Stimulated activated CD8-positive, alpha-beta memory T cell treated with anti-CD3 and anti-CD28 coated beads, Interleukin-12 subunit alpha, Interleukin-12 subunit beta, amount 100 ng/mL, for 24 hours (primary cell): Measurements from ENCODE around the gene LRP8.
A peak's percentile ranks its signal among the peaks of the same experiment; 100 is the strongest.

Experiments
- DNase-seq: peaks from one replicate; pipeline ENCODE4 v3.0.0-alpha.2; 2020; ENCODE audit errors: extremely low read depth

Gene LRP8

GRCh38 chr1:53305650-53306049, 22.2 kb downstream of the LRP8 start:
- DNase-seq = no peak

- no peak for DNase-seq
These were observed 23.3 kb downstream of the LRP8 start for GRCh38 chr1:53304527-53304926.

DNA sequence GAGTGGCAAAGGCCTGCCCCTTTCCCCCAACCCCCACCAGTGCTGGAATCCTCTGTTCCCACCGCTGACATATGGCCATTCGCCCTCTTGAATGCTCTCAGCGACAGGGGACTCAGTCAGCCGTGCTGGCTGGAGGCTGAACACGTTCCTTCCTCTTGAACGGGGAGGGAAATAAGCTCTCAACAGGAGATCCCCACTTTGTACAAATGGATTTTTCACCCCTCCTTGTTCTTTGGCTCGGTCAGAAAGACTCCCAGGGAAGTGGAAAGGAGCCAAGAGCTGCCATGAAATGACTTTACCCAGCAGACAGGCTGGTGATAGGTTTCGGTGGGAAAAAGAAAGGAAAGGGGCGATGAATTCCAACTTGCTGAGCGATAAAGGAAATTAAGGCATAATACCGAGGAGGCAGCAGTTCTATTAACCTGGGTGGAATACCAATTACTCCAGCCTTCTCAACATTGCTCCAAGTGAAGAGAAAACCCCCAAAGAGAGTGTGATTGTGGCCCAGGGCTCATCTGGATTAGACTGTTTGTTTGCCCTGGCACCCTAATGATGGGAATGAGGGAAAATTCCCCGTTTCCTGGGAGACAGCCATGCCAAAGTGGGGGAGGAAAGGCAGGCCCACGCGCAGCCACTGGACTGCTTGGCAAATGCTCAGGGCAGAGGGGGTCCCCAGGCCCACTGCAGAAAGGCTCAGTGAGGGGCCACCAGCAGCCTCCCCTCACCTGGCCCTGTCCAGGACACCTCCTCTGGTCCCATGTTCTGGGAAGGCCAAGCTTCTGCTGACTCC, 23.9 kb downstream of the LRP8 start:
- no peak for DNase-seq

DNA sequence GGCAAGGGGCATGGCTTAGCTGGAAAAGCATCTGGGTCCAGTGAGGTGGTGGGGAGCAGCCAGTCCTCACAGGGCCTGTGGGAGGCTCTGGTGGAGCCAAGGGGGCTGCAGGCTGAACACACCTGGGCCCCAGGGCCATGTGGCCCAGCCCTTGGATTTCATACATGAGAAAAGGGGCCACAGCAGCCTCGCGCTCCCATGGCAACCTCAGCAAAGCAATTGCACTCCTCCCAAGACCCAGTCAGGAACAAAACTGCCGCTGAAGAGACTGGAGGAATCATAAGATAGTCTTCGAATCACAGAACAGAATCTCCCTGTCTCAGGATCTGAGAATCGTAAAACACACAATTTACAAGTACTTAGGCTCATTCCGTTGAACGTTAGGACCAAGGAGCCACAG, 24.6 kb downstream of the LRP8 start:
- no peak for DNase-seq

- DNase-seq = no peak
These were observed 28.6 kb downstream of the LRP8 start for GRCh38 chr1:53299233-53299632.

GRCh38 chr1:53298045-53298637, 29.7 kb downstream of the LRP8 start:
- DNase-seq = no peak

GRCh38 chr1:53297195-53297594, 30.7 kb downstream of the LRP8 start:
- no peak for DNase-seq

GRCh38 chr1:53296117-53296749, 31.6 kb downstream of the LRP8 start:
- no peak for DNase-seq

DNA sequence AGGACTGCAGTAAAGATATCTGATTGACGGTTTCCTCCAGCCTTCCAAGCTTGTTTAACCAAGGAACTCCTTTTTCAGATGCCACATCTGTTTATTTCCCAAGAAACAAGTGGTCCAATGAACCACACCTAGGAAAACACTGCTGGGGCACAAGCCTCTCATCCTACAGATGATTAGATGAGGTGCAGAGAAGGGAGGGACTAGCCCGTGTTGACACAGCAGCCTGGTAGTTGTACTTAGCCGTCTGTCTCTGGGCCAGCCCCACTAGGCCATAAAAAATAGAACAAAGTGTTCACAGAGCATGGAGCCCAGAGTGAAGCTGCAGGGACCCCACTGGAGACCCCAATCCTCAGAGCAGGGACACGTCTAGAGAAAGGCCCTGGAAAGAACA, 32.1 kb downstream of the LRP8 start:
- no peak for DNase-seq

GRCh38 chr1:53295295-53295694, 32.6 kb downstream of the LRP8 start:
- no peak for DNase-seq

DNA sequence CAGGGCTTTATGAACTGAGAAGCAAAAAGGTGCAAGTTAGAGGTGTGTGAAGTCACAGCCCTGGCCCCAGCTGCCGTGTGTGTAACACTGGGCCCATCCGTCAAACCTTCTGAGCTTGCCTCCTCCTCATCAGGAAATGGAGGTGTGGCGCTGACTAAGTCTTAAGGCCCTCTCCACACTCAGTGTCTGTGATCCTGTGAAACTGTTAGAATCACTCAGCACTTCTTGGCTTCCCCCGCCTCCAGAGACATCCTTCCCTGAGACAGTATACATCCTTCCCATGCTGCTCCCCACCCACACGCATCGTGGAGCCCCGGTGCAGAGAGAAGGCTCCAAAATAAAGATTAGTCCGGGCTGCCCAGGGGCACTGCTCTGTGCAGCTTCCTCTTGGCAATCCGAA, 33.3 kb downstream of the LRP8 start:
- peak; percentile 5 for DNase-seq

- no peak for DNase-seq
These were observed 33.8 kb downstream of the LRP8 start for GRCh38 chr1:53294061-53294460.

- DNase-seq = no peak
These were observed 34.7 kb downstream of the LRP8 start for GRCh38 chr1:53293123-53293522.

DNA sequence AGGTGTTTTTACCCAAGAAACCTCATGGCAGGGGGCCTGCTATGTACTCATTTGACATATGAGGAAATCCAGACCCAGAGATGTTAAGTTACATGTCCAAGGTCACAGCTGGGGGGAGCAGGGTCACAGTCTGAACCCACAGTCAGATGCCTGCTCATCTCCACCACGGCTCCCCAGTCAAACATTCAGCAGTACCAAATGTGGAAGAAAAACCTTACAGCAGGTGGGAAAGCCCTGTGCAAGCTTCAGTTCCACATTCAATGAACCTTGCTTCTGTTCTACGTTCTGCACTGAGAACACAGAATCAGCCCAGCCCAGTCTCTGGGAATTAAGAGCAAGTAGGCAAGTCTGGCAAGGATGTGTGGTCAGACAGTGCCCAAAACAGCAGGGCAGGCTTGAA, 35.2 kb downstream of the LRP8 start:
- no peak for DNase-seq

- no peak for DNase-seq
These were observed 36.3 kb downstream of the LRP8 start for GRCh38 chr1:53291574-53291973.

DNA sequence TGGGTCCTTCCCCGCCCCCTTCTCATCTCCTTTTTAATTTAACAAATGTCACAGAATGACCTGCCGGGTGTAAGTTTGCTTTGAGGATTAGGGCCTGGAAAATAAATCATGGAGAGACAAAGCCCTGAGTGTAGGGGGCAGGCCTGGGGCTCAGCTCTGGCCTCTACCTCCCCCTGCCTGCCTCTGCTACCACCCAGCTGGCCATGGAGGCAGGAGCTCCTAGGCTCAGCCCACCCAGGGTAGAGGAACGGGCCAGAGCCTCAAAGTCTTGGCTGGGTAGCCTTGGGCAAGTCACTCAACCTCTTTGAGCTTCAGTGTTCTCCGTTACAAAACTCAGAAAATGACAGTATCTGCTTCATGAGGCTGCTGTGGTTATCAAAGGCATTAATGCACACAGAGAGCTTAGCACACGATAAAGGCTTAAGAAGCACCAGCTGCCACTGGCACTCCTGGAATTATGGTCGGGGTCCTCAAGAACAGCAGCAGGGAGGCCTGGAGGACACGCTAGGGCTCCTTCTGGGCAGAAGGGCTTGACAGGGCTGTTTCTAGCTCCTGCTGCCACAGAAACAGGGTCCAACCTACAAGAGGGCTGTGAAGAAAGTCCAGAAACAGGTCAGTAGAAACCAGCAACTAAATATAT, 39.0 kb downstream of the LRP8 start:
- no peak for DNase-seq

DNA sequence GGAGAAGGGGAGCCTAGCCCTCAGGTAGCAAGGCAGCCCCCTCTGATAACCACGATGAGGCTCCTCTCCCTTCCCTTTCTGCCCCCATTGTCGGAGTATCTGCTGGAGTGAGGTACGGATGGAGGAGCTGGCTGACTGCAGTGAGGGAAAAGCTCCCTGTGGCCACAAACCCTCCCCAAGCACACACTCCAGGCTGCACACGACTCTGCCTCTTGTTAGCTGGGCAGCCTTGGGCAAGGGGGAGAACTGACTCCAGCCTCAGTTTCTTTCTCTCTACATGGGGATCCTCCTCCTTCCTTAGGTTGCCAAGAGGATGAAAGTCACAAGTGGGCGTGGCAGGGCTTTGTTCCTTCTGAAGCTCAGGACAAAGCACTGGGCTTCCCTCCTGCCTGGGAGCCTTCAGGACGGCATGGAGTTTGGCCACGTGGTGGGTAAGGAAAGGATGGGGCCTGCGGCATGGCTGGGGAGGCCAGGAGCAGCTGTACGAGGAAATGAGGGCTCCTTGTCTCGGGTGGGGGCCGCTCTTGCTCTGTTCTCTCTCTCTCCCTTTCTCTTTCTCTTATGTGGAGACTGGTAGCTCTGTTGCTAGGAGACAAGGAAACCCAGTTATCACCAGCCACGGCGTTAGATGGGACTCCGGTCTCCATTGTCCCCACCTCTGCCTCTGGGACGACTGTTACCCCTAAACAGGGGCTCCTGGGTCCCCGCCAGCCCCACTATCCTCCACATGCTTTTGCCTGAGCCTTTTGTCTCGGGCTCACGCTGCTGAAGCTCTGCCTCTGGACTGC, 39.7 kb downstream of the LRP8 start:
- no peak for DNase-seq

DNA sequence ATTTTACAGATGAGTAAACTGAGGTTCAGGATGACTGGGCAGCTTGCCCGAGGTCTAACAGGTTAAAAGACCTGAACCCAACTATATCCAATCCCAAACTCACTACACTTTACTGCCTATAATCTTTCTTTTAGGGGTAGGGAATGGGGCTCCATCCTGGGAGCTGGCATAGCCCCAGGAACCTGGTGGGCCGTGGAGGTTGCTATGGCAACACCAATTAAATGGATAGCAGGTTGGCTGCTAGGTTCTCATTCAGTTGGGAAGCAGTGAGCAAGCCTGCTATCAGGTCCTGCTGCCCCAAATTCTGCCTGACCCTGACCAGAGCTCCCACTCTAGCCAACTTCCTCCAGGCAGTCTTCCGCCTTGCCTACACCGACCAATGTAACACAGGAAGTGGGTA, 40.9 kb downstream of the LRP8 start:
- DNase-seq = no peak

DNA sequence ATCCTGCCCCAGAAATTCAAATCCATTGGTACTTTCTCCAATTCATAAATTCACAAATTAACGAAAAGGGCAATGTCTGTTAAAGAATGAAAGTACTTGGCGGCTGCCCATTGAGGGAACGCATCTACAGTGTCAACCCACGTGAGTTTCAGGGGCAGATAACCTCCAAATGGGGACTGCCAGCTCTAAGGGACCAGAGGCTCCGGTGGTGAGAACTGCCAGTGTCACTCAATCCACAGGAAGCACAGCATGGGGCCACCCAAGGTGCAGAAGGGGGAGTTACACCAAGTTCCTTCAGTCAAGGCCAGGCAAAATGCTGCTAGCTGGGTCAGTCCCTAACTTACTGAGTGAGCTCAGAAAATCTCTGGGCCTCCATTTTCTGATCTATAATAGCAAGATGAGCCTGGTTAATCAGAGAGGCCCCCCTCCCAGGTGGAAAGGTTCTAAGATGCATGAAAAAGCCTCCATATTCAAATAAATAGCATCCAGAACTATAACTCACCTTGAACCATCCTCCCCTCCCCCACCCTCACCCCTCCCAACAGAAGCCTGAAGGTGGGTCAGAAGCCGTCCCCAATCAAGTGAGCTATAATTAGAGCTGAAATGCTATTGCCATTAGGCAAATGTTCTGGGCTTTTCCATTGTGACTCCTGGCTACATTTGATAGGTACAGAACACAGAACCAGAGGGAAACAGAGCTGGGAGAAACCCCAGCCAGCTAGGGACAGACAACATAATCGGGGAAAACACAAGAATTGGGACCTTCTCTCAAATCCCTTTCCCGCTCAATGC, 41.7 kb downstream of the LRP8 start:
- no peak for DNase-seq

DNA sequence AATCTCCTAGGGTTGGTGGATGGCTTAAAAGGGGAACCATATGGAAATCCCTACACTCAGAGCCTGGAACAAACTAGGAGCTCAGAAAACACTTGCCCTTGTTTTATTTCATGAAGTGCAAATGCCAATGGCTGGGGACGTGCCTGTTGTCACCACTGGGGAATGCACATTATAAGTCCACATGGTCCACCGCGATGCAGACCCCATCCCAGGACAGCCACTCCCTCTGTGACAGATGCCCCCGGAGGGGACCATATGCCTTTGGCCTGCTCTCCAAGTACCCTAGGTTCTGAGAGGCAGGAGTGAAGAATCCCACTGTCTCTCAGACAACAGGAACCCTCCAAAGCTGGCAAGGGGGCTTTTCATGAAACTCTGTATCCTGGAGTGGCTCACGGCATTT, 42.3 kb downstream of the LRP8 start:
- no peak for DNase-seq
